ENCODE measurements around the gene PM20D1.
"Not testable (repeated sequence)": the region's sequence is repeated elsewhere in the genome, so short reads cannot be mapped to it uniquely, and the experiment has no call there.

The PM20D1 gene

DNA sequence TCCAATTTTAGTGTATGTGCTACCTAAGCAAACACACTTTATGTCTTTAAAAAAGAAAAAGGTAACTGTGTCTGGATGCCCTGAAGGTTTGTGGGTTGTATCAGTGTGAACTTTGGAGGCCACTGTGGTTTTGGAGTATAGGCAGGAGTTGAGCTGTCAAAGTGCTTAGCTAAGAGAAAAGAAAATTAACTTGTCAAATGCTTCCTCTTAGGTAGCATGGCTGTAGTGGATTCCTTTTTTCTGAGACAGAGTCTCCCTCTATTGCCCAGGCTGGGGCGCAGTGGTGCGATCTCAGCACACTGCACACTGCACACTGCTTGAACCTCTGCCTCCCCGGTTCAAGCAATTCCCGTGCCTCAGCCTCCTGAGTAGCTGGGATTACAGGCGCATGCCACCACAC, 25.8 kb downstream of the PM20D1 start:
- Histone ChIP-seq H3K27ac (ENCODE audit: insufficient read depth, low read length, poor library complexity, severe bottlenecking) (no peak overlapping the region), H3K4me1 (ENCODE audit: control insufficient read depth, insufficient read depth, low read length, poor library complexity, severe bottlenecking) (no peaks in the 10 kb centered on the region), H3K4me3 (ENCODE audit: insufficient read depth, low read depth, low read length, poor library complexity, severe bottlenecking) (no peak overlapping the region), H3K9me3 (ENCODE audit: control insufficient read depth, low read length) (no peaks in the 10 kb centered on the region), H3K36me3 (ENCODE audit: control insufficient read depth, insufficient read depth, low read length) (no peaks in the 10 kb centered on the region), H3K27me3 (replicated peaks; ENCODE audit: control insufficient read depth, insufficient read depth, low read length, poor library complexity, severe bottlenecking) (no peaks in the 10 kb centered on the region)
- no peak for DNase-seq

DNA sequence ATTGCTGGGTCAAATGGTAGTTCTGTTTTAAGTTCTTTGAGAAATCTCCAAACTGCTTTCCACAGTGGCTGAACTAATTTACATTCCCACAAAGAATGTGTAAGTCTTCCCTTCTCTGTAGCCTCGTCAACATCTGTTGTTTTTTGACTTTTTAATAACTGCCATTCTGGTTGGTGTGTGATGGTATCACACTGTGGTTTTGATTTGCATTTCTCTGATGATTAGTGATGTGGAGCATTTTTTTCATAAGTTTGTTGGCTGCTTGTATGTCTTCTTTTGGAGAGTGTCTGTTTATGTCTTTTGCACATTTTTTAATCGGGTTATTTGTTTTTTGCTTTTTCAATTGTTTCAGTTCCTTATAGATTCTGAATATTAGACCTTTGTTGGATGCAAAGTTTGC, 26.7 kb downstream of the PM20D1 start:
- not testable (repeated sequence) for H3K27me3 ChIP-seq (replicated peaks; ENCODE audit: control insufficient read depth, insufficient read depth, low read length, poor library complexity, severe bottlenecking); H3K27ac ChIP-seq (ENCODE audit: insufficient read depth, low read length, poor library complexity, severe bottlenecking); DNase-seq; H3K4me1 ChIP-seq (ENCODE audit: control insufficient read depth, insufficient read depth, low read length, poor library complexity, severe bottlenecking); H3K4me3 ChIP-seq (ENCODE audit: insufficient read depth, low read depth, low read length, poor library complexity, severe bottlenecking); H3K9me3 ChIP-seq (ENCODE audit: control insufficient read depth, low read length); H3K36me3 ChIP-seq (ENCODE audit: control insufficient read depth, insufficient read depth, low read length)

- no peak for DNase-seq
- Histone ChIP-seq H3K4me3 (ENCODE audit: insufficient read depth, low read depth, low read length, poor library complexity, severe bottlenecking) (no peak overlapping the region), H3K27ac (ENCODE audit: insufficient read depth, low read length, poor library complexity, severe bottlenecking) (no peak overlapping the region), H3K36me3 (ENCODE audit: control insufficient read depth, insufficient read depth, low read length) (no peaks in the 10 kb centered on the region), H3K27me3 (replicated peaks; ENCODE audit: control insufficient read depth, insufficient read depth, low read length, poor library complexity, severe bottlenecking) (no peaks in the 10 kb centered on the region), H3K9me3 (ENCODE audit: control insufficient read depth, low read length) (no peaks in the 10 kb centered on the region), H3K4me1 (ENCODE audit: control insufficient read depth, insufficient read depth, low read length, poor library complexity, severe bottlenecking) (no peaks in the 10 kb centered on the region)
These were observed 27.5 kb downstream of the PM20D1 start for GRCh38 chr1:205822397-205822796.

DNA sequence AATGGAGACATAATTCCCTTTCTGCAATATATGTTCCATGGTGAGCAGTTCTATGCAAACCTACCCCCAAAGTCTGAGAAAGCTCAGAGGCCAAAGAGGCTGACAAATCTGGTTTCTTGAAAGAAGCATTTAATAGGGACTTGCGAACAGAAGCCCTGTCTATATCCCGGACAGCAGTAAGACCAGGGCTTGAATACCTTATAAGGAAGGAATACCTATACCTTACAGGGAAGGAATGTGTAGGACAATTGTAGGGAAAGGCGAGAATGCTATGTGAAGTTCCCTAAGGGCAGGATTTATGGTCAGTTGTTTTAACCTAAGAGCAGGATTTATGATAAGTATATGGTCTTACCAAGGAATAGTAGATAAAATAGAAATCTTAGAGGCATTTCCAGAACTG, 31.9 kb downstream of the PM20D1 start:
- no peak overlapping the region for H3K4me3 ChIP-seq (ENCODE audit: insufficient read depth, low read depth, low read length, poor library complexity, severe bottlenecking)
- H3K27me3 ChIP-seq (replicated peaks; ENCODE audit: control insufficient read depth, insufficient read depth, low read length, poor library complexity, severe bottlenecking), result no peaks in the 10 kb centered on the region
- DNase-seq, result no peak

DNA sequence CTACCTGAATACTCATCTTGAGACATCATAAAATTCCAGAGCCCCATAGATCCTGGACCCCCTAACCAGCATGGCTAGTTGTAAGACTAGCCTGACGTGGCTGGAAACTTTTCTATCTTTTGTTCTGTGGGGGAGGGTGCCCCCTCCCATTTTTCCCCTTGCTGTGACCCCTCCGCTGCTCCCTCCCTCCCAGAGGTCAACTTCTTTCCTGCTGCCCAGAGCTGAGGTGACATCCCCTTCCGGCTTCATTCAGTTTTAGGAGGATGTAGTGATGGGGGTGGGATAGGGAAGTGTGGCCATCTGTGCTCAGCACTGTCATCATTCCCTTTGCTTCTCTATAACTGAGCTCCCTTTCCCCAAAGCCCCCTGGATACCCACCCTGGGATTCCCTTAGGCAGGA, 32.6 kb downstream of the PM20D1 start:
- no peaks in the 10 kb centered on the region for H3K4me1 ChIP-seq (ENCODE audit: control insufficient read depth, insufficient read depth, low read length, poor library complexity, severe bottlenecking)
- no peaks in the 10 kb centered on the region for H3K27me3 ChIP-seq (replicated peaks; ENCODE audit: control insufficient read depth, insufficient read depth, low read length, poor library complexity, severe bottlenecking)
- H3K4me3 ChIP-seq (ENCODE audit: insufficient read depth, low read depth, low read length, poor library complexity, severe bottlenecking), result no peak overlapping the region
- no peak overlapping the region for H3K27ac ChIP-seq (ENCODE audit: insufficient read depth, low read length, poor library complexity, severe bottlenecking)
- no peak for DNase-seq
- H3K9me3 ChIP-seq (ENCODE audit: control insufficient read depth, low read length), result no peaks in the 10 kb centered on the region
- H3K36me3 ChIP-seq (ENCODE audit: control insufficient read depth, insufficient read depth, low read length), result no peaks in the 10 kb centered on the region

More for the DNA sequence above, 31.9 kb downstream of the PM20D1 start:
- H3K9me3 ChIP-seq (ENCODE audit: control insufficient read depth, low read length), result no peaks in the 10 kb centered on the region
- no peak overlapping the region for H3K27ac ChIP-seq (ENCODE audit: insufficient read depth, low read length, poor library complexity, severe bottlenecking)
- no peaks in the 10 kb centered on the region for H3K36me3 ChIP-seq (ENCODE audit: control insufficient read depth, insufficient read depth, low read length)
- no peaks in the 10 kb centered on the region for H3K4me1 ChIP-seq (ENCODE audit: control insufficient read depth, insufficient read depth, low read length, poor library complexity, severe bottlenecking)

DNA sequence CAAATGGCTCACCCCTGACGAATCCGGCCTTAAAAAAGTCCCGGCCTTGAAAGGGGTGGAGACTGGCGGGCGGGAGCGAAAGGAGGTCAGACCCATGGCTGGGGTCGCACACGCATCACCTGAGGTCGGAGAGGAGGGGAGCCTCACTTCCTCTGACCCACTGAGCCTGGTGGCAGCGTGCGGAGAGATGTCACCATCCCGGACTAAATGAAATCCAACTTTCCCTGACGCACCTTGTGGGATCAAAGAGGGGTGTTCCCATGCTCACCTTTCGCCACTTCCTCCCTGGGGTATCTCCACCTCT, 36.2 kb downstream of the PM20D1 start:
- Histone ChIP-seq H3K4me1 (ENCODE audit: control insufficient read depth, insufficient read depth, low read length, poor library complexity, severe bottlenecking) (peaks cover 19% of the 10 kb centered on the region), H3K27ac (ENCODE audit: insufficient read depth, low read length, poor library complexity, severe bottlenecking) (peak overlapping the region; percentile 67), H3K4me3 (ENCODE audit: insufficient read depth, low read depth, low read length, poor library complexity, severe bottlenecking) (peak overlapping the region; percentile 82), H3K27me3 (replicated peaks; ENCODE audit: control insufficient read depth, insufficient read depth, low read length, poor library complexity, severe bottlenecking) (no peaks in the 10 kb centered on the region), H3K36me3 (ENCODE audit: control insufficient read depth, insufficient read depth, low read length) (peaks cover 8% of the 10 kb centered on the region), H3K9me3 (ENCODE audit: control insufficient read depth, low read length) (no peaks in the 10 kb centered on the region)
- peak in 2 of 3 donors; percentile 16 to 36 for DNase-seq

GRCh38 chr1:205812878-205813754, 36.8 kb downstream of the PM20D1 start, which contains the start of gene SLC41A1:
Gene SLC41A1, minus strand, starts transcription at chr1:205813198. Its CDS starts 2,757 bp downstream, at chr1:205810441.
- Histone ChIP-seq H3K27ac (ENCODE audit: insufficient read depth, low read length, poor library complexity, severe bottlenecking) (peak within 1 kb of the TSS; percentile 67), H3K36me3 (ENCODE audit: control insufficient read depth, insufficient read depth, low read length) (peaks cover 8% of the 10 kb centered on the region), H3K27me3 (replicated peaks; ENCODE audit: control insufficient read depth, insufficient read depth, low read length, poor library complexity, severe bottlenecking) (no peaks in the 10 kb centered on the region), H3K9me3 (ENCODE audit: control insufficient read depth, low read length) (no peaks in the 10 kb centered on the region), H3K4me3 (ENCODE audit: insufficient read depth, low read depth, low read length, poor library complexity, severe bottlenecking) (peak within 1 kb of the TSS; percentile 82), H3K4me1 (ENCODE audit: control insufficient read depth, insufficient read depth, low read length, poor library complexity, severe bottlenecking) (peaks cover 22% of the 10 kb centered on the region)
- peak; percentile 88 to 92 (median 90) for DNase-seq

DNA sequence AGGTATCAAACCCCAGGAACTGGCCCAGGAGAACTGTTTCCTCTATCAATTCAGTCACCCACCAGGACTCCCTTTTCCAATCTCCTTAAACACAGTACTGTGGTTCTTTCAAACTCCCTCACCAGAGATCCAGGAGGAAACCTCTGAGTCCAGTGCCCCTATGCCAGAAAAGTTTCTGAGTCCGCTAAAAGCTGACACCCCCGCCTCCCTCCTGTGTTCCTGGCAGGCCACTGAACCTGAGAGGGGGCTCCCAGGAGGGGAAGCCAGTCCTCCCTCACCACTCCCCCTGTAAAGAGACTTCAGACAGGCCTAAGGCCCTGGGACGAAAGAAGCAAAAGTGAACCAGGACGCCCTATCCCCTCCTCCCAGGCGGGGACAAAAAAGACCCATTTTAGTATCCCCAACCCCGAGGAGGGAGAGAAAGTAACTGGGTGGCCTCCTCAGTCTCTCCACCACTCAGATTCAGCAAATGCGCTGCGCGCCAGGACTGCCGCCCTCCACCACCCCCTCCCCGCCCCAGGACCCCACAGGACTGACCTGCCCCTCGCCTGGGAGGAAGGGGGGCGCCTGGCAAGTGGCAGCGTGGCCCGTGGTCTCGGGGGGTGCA, 37.6 kb downstream of the PM20D1 start:
- Histone ChIP-seq H3K4me1 (ENCODE audit: control insufficient read depth, insufficient read depth, low read length, poor library complexity, severe bottlenecking) (peaks cover 22% of the 10 kb centered on the region), H3K9me3 (ENCODE audit: control insufficient read depth, low read length) (no peaks in the 10 kb centered on the region), H3K36me3 (ENCODE audit: control insufficient read depth, insufficient read depth, low read length) (peaks cover 8% of the 10 kb centered on the region), H3K27ac (ENCODE audit: insufficient read depth, low read length, poor library complexity, severe bottlenecking) (peak overlapping the region; percentile 67), H3K27me3 (replicated peaks; ENCODE audit: control insufficient read depth, insufficient read depth, low read length, poor library complexity, severe bottlenecking) (no peaks in the 10 kb centered on the region), H3K4me3 (ENCODE audit: insufficient read depth, low read depth, low read length, poor library complexity, severe bottlenecking) (peak overlapping the region; percentile 82)
- no peak for DNase-seq

DNA sequence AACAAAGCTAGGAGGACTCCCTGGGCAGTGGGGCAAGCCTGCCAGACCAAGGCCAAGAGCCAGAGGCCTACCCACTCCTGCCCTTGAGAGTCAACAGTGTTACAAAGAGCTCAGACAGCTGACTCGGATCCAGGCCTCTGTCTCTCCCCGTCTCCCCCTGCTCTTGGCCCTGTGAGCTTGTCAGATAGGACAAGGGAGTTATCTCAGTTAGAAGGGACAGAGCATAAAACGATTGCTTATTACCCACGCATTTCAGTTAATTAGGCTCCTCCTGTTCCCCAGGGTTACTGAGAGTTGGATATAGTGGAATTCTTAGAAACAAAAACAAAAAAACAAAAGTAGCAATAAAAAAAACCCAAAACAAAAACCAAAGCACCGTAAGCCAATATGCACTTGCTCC, 38.3 kb downstream of the PM20D1 start:
- H3K4me3 ChIP-seq (ENCODE audit: insufficient read depth, low read depth, low read length, poor library complexity, severe bottlenecking), result peak overlapping the region; percentile 82
- no peak for DNase-seq

GRCh38 chr1:205810448-205811157, 39.3 kb downstream of the PM20D1 start:
- no peak for DNase-seq
- H3K4me1 ChIP-seq (ENCODE audit: control insufficient read depth, insufficient read depth, low read length, poor library complexity, severe bottlenecking), result peaks cover 37% of the 10 kb centered on the region

More for the DNA sequence above, 38.3 kb downstream of the PM20D1 start:
- H3K27me3 ChIP-seq (replicated peaks; ENCODE audit: control insufficient read depth, insufficient read depth, low read length, poor library complexity, severe bottlenecking), result no peaks in the 10 kb centered on the region
- no peaks in the 10 kb centered on the region for H3K9me3 ChIP-seq (ENCODE audit: control insufficient read depth, low read length)
- peak overlapping the region; percentile 67 for H3K27ac ChIP-seq (ENCODE audit: insufficient read depth, low read length, poor library complexity, severe bottlenecking)
- peaks cover 8% of the 10 kb centered on the region for H3K36me3 ChIP-seq (ENCODE audit: control insufficient read depth, insufficient read depth, low read length)
- H3K4me1 ChIP-seq (ENCODE audit: control insufficient read depth, insufficient read depth, low read length, poor library complexity, severe bottlenecking), result peaks cover 28% of the 10 kb centered on the region

More at GRCh38 chr1:205810448-205811157, 39.3 kb downstream of the PM20D1 start:
- Histone ChIP-seq H3K27me3 (replicated peaks; ENCODE audit: control insufficient read depth, insufficient read depth, low read length, poor library complexity, severe bottlenecking) (no peaks in the 10 kb centered on the region), H3K36me3 (ENCODE audit: control insufficient read depth, insufficient read depth, low read length) (peaks cover 8% of the 10 kb centered on the region), H3K9me3 (ENCODE audit: control insufficient read depth, low read length) (no peaks in the 10 kb centered on the region), H3K27ac (ENCODE audit: insufficient read depth, low read length, poor library complexity, severe bottlenecking) (no peak overlapping the region), H3K4me3 (ENCODE audit: insufficient read depth, low read depth, low read length, poor library complexity, severe bottlenecking) (no peak overlapping the region)

Measured in effector memory CD4-positive, alpha-beta T cell (primary cell).